Fibroblast of skin of abdomen (primary cell): ENCODE data around the gene OR6Q1. TPM values are rescaled to one million over a fixed set of nuclear protein-coding genes. Genes with fewer than 3 reads are reported as not detected.
"Not testable (repeated sequence)": the region's sequence is repeated elsewhere in the genome, so short reads cannot be mapped to it uniquely, and the experiment has no call there.

Experiments used
- DNase-seq: peaks from one replicate; pipeline ENCODE4 v3.0.0-alpha.2; 2013
- polyA plus RNA-seq, 2 experiments: library from polyadenylated mRNA; unstranded; fragments of 120-200 nt; gene quantifications; one replicate each; pipeline ENCODE4 v1.2.1, GENCODE V29; 2013; ENCODE audit not compliant: insufficient read length in 2 of 2

Gene OR6Q1, protein sequence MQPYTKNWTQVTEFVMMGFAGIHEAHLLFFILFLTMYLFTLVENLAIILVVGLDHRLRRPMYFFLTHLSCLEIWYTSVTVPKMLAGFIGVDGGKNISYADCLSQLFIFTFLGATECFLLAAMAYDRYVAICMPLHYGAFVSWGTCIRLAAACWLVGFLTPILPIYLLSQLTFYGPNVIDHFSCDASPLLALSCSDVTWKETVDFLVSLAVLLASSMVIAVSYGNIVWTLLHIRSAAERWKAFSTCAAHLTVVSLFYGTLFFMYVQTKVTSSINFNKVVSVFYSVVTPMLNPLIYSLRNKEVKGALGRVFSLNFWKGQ
- not detected for polyA plus RNA-seq (2013, experiment 1 of 2; ENCODE audit: insufficient read length)
- not detected for polyA plus RNA-seq (2013, experiment 2 of 2; ENCODE audit: insufficient read length)

- DNase-seq = no peak
Observed at GRCh38 chr11:58030653-58031052, at the start of gene OR6Q1. Gene OR6Q1, plus strand, starts transcription at chr11:58030953. Its CDS starts 0 bp downstream, at chr11:58030953.

GRCh38 chr11:57981536-57981935 lies 49.2 kb upstream of the OR6Q1 start:
- no peak for DNase-seq

GRCh38 chr11:57982776-57983175 lies 48.0 kb upstream of the OR6Q1 start:
- no peak for DNase-seq

- no peak for DNase-seq
Observed at GRCh38 chr11:57983191-57983590, 47.6 kb upstream of the OR6Q1 start.

- DNase-seq = not testable (repeated sequence)
Observed at GRCh38 chr11:57999523-57999922, 31.2 kb upstream of the OR6Q1 start.

GRCh38 chr11:58000021-58000420 lies 30.7 kb upstream of the OR6Q1 start:
- DNase-seq = not testable (repeated sequence)

GRCh38 chr11:58000699-58001098 lies 30.1 kb upstream of the OR6Q1 start:
- no peak for DNase-seq

DNA sequence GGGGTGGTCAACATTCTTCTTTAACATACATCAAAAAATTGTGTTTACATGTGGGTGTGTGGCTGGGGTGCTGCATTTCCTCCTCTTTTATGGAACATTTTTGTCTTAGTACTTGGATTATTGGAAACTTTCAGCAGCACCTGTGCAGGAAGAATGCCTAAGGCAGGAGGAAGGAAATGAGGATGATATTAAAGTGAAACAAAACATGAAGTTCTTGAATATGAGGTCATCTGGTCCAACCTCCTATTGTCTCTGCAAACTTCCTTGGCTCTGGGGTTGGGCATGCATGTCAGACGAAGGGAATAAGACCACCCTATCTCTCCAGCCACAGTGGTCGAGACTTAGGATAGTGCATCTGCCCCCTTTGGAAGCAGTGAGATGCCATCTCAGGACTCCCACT lies 27.7 kb upstream of the OR6Q1 start:
- no peak for DNase-seq

- no peak for DNase-seq
Observed at GRCh38 chr11:58003591-58003990, 27.2 kb upstream of the OR6Q1 start.

DNA sequence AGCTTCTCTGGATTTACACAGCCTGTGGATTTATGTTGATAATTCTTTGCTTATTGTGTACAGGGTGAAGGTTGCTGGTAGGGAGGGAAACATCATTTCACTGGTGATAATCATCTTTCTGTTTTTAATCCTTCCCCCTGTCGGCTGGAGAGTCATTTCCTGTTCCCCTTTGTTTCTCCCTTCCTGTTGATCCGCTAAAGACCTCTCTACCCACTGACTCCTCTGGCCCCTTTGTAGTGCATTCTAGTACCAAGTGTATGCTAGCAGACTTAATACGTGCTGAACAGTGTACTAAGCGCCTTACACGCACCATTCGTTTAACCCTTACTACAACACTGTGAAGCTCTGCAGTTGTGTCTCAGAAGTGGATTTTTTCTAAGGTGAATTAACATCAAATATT lies 26.1 kb upstream of the OR6Q1 start:
- DNase-seq = no peak

DNA sequence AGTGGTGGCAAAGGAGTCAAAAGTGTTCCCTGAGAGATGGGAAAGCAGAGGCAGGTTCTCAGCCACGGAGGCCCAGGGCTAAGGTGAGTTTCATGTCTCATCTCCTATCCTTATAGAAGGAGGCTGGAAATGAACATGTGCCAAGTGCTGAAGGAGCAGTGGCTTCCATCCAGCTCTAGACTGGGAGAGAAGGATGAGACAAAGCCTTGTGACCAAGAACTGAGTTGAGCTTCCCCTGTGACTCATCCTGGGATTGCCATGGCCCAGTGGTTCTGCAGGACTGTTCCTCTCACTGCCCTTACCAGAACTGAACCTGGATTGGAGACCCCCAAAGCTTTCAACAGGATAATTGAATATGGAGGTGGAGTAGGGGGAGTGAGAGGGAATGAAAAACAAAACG lies 23.8 kb upstream of the OR6Q1 start:
- DNase-seq = no peak

- no peak for DNase-seq
Observed at GRCh38 chr11:58011771-58012170, 19.0 kb upstream of the OR6Q1 start.

DNA sequence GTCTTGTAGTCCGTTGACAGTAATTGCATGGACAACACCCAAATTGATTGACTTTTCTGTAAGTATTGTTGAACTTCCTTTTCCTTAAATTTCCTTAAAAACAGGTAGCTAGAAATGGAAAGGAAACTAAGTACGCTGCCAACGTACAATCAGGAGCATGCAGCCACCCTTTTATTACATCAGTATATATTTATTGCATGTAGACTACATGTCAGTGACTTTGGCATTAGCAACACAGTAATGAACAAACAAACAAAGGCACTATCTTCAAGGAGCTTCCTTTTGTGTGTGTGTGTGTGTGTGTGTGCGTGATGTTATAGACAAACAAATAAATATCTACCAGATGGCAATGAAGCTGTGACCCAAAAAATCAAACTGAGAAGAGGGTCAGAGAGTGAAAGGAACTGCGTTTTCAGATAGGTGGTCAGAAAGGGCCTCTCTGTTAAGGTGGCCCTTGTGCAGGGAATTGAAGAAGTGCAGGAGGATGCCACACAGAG lies 7.3 kb upstream of the OR6Q1 start, which contains the start of gene OR9Q1:
Gene OR9Q1, plus strand, starts transcription at position 447 of the 497 bp plus-strand sequence. CDS start 155,564 bp downstream, outside the sequence.
- no peak for DNase-seq

GRCh38 chr11:58024601-58025091 lies 6.1 kb upstream of the OR6Q1 start:
- DNase-seq = peak; percentile 6

GRCh38 chr11:58027341-58027740 lies 3.4 kb upstream of the OR6Q1 start:
- DNase-seq = peak; percentile 9

- DNase-seq = peak; percentile 12
Observed at GRCh38 chr11:58028687-58029411, 1.9 kb upstream of the OR6Q1 start.

DNA sequence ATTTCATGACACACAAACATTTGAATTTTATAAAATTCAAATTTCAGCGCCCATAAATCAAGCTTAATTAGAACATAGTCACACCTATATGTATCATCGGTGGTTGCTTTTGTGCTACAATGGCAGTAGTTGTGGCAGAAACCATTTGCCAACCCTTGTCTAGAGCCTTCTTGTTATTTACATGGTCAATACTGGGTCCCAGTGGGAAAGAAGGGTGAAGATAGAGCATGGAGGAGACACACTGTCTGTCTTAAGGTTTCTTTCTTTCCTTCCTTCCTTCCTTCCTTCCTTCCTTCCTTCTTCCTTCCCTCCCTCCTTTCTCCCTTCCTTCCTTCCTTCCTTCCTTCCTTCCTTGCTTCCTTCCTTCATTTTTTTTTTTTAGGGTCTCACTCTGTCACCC lies 3.7 kb downstream of the OR6Q1 start:
- DNase-seq = no peak

- DNase-seq = no peak
Observed at GRCh38 chr11:58039589-58039988, 8.8 kb downstream of the OR6Q1 start.

DNA sequence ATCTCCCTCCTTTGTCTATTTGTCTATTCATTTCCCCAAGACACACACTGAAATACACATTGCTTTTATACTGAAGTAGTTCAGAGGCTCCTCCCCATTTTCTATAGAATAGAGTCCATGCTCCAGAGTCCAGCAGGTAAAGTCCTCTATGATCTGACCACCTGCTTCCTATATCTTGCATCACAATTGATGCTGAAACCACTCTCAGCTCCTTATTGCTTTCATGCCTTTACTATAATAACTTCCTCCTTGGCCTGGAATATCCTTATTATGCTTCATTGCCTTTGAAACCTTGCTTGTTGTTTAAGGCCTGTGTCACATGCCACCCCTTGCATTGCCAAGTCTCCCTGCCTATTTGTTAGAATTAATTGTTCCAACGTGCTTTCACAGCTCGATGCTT lies 12.6 kb downstream of the OR6Q1 start:
- no peak for DNase-seq

DNA sequence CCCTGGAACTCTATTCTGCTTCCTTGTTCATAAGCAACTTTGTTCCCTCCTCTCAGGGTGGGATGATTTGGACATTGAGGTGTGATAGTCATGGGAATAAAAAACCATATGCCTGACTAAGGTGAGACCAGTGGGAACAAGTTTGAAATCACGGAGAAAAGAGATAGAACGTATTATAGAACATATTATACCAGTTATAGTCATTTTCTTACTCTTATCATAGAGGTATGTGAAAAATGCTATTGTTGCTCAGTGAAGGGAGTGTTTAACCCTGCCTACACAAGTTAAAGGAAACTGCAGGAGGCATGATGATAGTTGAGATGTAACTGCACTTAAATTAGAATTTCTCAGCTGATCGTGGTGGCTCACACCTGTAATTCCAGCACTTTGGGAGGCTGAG lies 15.5 kb downstream of the OR6Q1 start:
- no peak for DNase-seq

GRCh38 chr11:58047818-58048217 lies 17.1 kb downstream of the OR6Q1 start:
- no peak for DNase-seq

- no peak for DNase-seq
Observed at GRCh38 chr11:58055806-58056401, 25.2 kb downstream of the OR6Q1 start.

GRCh38 chr11:58057481-58057880 lies 26.7 kb downstream of the OR6Q1 start:
- peak; percentile 63 for DNase-seq
